ENCODE results near the gene SLC17A7.

SLC17A7 gene

GRCh38 chr19:49415102-49415809 is 26.1 kb downstream of the SLC17A7 start:
- no peaks in the 10 kb centered on the region for H4K20me1 ChIP-seq (ENCODE audit: insufficient read depth, low read length)
- H3K9me3 ChIP-seq (ENCODE audit: insufficient read depth, low read length): no peaks in the 10 kb centered on the region
- H3K4me3 ChIP-seq (ENCODE audit: low read length): no peak overlapping the region
- H3K27me3 ChIP-seq (ENCODE audit: low read depth, low read length): peaks cover 8% of the 10 kb centered on the region; the same call in 1 of the 2 replicates
- no peak overlapping the region for H3K4me2 ChIP-seq (ENCODE audit: low read length)
- no peak overlapping the region for H3K27ac ChIP-seq (ENCODE audit: low read length)
- peaks cover under 1% of the 10 kb centered on the region; the same call in 1 of the 2 replicates for H3K4me1 ChIP-seq (ENCODE audit: low read length)
- no peaks in the 10 kb centered on the region for H3K79me2 ChIP-seq (ENCODE audit: low read length)
- H3K36me3 ChIP-seq (replicated peaks; ENCODE audit: low read depth, low read length): no peaks in the 10 kb centered on the region
- no peak for TF ChIP-seq EZH2phosphoT487 (IDR thresholded peaks at IDR 0.05; ENCODE audit: low read depth)
- TF ChIP-seq CTCF (IDR thresholded peaks at IDR 0.05; ENCODE audit: low read depth, low read length): no peak
- H3K9ac ChIP-seq (ENCODE audit: low read length): no peak overlapping the region
- peak overlapping the region; percentile 33; the same call in 1 of the 2 replicates for H2AFZ ChIP-seq (ENCODE audit: low read depth, low read length)

GRCh38 chr19:49414256-49414655 is 27.1 kb downstream of the SLC17A7 start:
- Histone ChIP-seq H2AFZ (ENCODE audit: low read depth, low read length) (no peak overlapping the region), H3K4me3 (ENCODE audit: low read length) (no peak overlapping the region), H3K27ac (ENCODE audit: low read length) (no peak overlapping the region), H3K9ac (ENCODE audit: low read length) (no peak overlapping the region), H3K4me1 (ENCODE audit: low read length) (peaks cover 10% of the 10 kb centered on the region), H3K36me3 (replicated peaks; ENCODE audit: low read depth, low read length) (no peaks in the 10 kb centered on the region), H3K9me3 (ENCODE audit: insufficient read depth, low read length) (no peaks in the 10 kb centered on the region), H3K27me3 (ENCODE audit: low read depth, low read length) (0 out of 2 replicates have a peak, but pooled peaks cover 3% of the 10 kb centered on the region), H3K79me2 (ENCODE audit: low read length) (no peaks in the 10 kb centered on the region), H4K20me1 (ENCODE audit: insufficient read depth, low read length) (no peaks in the 10 kb centered on the region), H3K4me2 (ENCODE audit: low read length) (no peak overlapping the region)
- TF ChIP-seq EZH2phosphoT487 (IDR thresholded peaks at IDR 0.05; ENCODE audit: low read depth) (no peak), CTCF (IDR thresholded peaks at IDR 0.05; ENCODE audit: low read depth, low read length) (no peak)

- H4K20me1 ChIP-seq (ENCODE audit: insufficient read depth, low read length): no peaks in the 10 kb centered on the region
- H2AFZ ChIP-seq (ENCODE audit: low read depth, low read length): no peak overlapping the region
- H3K27ac ChIP-seq (ENCODE audit: low read length): no peak overlapping the region
- no peaks in the 10 kb centered on the region for H3K9me3 ChIP-seq (ENCODE audit: insufficient read depth, low read length)
- TF ChIP-seq EZH2phosphoT487 (IDR thresholded peaks at IDR 0.05; ENCODE audit: low read depth) (no peak), CTCF (IDR thresholded peaks at IDR 0.05; ENCODE audit: low read depth, low read length) (no peak)
- 0 out of 2 replicates have a peak, but pooled peaks cover 3% of the 10 kb centered on the region for H3K27me3 ChIP-seq (ENCODE audit: low read depth, low read length)
- H3K4me2 ChIP-seq (ENCODE audit: low read length): no peak overlapping the region
- peaks cover 18% of the 10 kb centered on the region for H3K4me1 ChIP-seq (ENCODE audit: low read length)
- H3K9ac ChIP-seq (ENCODE audit: low read length): no peak overlapping the region
- no peaks in the 10 kb centered on the region for H3K79me2 ChIP-seq (ENCODE audit: low read length)
- H3K36me3 ChIP-seq (replicated peaks; ENCODE audit: low read depth, low read length): no peaks in the 10 kb centered on the region
- no peak overlapping the region for H3K4me3 ChIP-seq (ENCODE audit: low read length)
Measured at GRCh38 chr19:49413348-49413747, 28.0 kb downstream of the SLC17A7 start.

- TF ChIP-seq CTCF (IDR thresholded peaks at IDR 0.05; ENCODE audit: low read depth, low read length): no peak
- TF ChIP-seq EZH2phosphoT487 (IDR thresholded peaks at IDR 0.05; ENCODE audit: low read depth): no peak
- peaks cover 33% of the 10 kb centered on the region for H3K4me1 ChIP-seq (ENCODE audit: low read length)
- no peaks in the 10 kb centered on the region for H3K27me3 ChIP-seq (ENCODE audit: low read depth, low read length)
- H3K79me2 ChIP-seq (ENCODE audit: low read length): no peaks in the 10 kb centered on the region
- no peak overlapping the region for H3K9ac ChIP-seq (ENCODE audit: low read length)
- H3K4me2 ChIP-seq (ENCODE audit: low read length): no peak overlapping the region
- no peaks in the 10 kb centered on the region for H3K9me3 ChIP-seq (ENCODE audit: insufficient read depth, low read length)
- no peak overlapping the region for H3K4me3 ChIP-seq (ENCODE audit: low read length)
- H3K27ac ChIP-seq (ENCODE audit: low read length): no peak overlapping the region
- H2AFZ ChIP-seq (ENCODE audit: low read depth, low read length): no peak overlapping the region
- H3K36me3 ChIP-seq (replicated peaks; ENCODE audit: low read depth, low read length): no peaks in the 10 kb centered on the region
- no peaks in the 10 kb centered on the region for H4K20me1 ChIP-seq (ENCODE audit: insufficient read depth, low read length)
Measured at GRCh38 chr19:49411681-49412326, 29.5 kb downstream of the SLC17A7 start.
